HG03025 (cell line): ENCODE data around the gene CDKN2B.

Experiments
- ATAC-seq: cut with Tn5 transposase; IDR thresholded peaks from one replicate; pipeline ENCODE4 v1.9.1; 2021; ENCODE audit warnings: mild to moderate bottlenecking, moderate library complexity; ENCODE audit not compliant: unreplicated experiment, low FRiP score

Gene CDKN2B

GRCh38 chr9:21995666-21996398 is 13.3 kb downstream of the CDKN2B start:
- ATAC-seq: peak; percentile 39

GRCh38 chr9:21995006-21995665 is 14.0 kb downstream of the CDKN2B start:
- peak; percentile 89 for ATAC-seq

- peak; percentile 41 for ATAC-seq
Measured at GRCh38 chr9:21994556-21995005, 14.5 kb downstream of the CDKN2B start, which contains the start of gene CDKN2B-AS1. TSS of gene CDKN2B-AS1 (plus strand) at chr9:21994791.

- peak; percentile 35 for ATAC-seq
Measured at GRCh38 chr9:21993893-21994555, 15.1 kb downstream of the CDKN2B start, which contains the start of gene CDKN2A. TSS of gene CDKN2A (minus strand) at chr9:21994392.

GRCh38 chr9:21993007-21993406 is 16.1 kb downstream of the CDKN2B start:
- no peak for ATAC-seq

- ATAC-seq: no peak
Measured at GRCh38 chr9:21991072-21991959, 17.8 kb downstream of the CDKN2B start.

GRCh38 chr9:21989440-21990189 is 19.5 kb downstream of the CDKN2B start:
- ATAC-seq: no peak

GRCh38 chr9:21988056-21988990 is 20.8 kb downstream of the CDKN2B start:
- ATAC-seq: no peak

GRCh38 chr9:21985964-21986667 is 23.0 kb downstream of the CDKN2B start:
- ATAC-seq: no peak

- no peak for ATAC-seq
Measured at GRCh38 chr9:21984101-21984500, 25.0 kb downstream of the CDKN2B start.

GRCh38 chr9:21983561-21983935 is 25.6 kb downstream of the CDKN2B start:
- no peak for ATAC-seq

- ATAC-seq: no peak
Measured at GRCh38 chr9:21982861-21983560, 26.1 kb downstream of the CDKN2B start.

GRCh38 chr9:21982391-21982790 is 26.7 kb downstream of the CDKN2B start:
- no peak for ATAC-seq

- ATAC-seq: no peak
Measured at GRCh38 chr9:21976334-21976875, 32.7 kb downstream of the CDKN2B start.

GRCh38 chr9:21974722-21975409 is 34.2 kb downstream of the CDKN2B start:
- peak; percentile 70 for ATAC-seq

- no peak for ATAC-seq
Measured at GRCh38 chr9:21974343-21974721, 34.8 kb downstream of the CDKN2B start.

GRCh38 chr9:21972361-21972760 is 36.7 kb downstream of the CDKN2B start:
- no peak for ATAC-seq
